Cardiac muscle cell (in vitro differentiated cells and primary cell): ENCODE measurements around the gene SERTM2. TPM values are rescaled to one million over a fixed set of nuclear protein-coding genes. Genes with fewer than 3 reads are reported as not detected.

Experiments used
- DNase-seq, 2 donors: peaks; one replicate each; pipeline versions ENCODE4 v3.0.0 to v3.0.0-alpha.2; 2010 to 2017; ENCODE audit warnings: low read depth in 1 of 2, low spot score in 1 of 2
- H3K27ac ChIP-seq: fragments of 200-600 bp; sonication (generic); 2 replicates; pipeline ENCODE4 v1.5.1; 2016
- H3K27me3 ChIP-seq: fragments of 200-600 bp; sonication (generic); 2 replicates; pipeline ENCODE4 v1.6.0; 2016; ENCODE audit warnings: control low read depth
- H3K36me3 ChIP-seq: fragments of 200-600 bp; sonication (generic); 2 replicates; pipeline ENCODE4 v1.5.1; 2016; ENCODE audit warnings: control low read depth
- H3K4me1 ChIP-seq: fragments of 200-600 bp; sonication (generic); 2 replicates; pipeline ENCODE4 v1.8.1; 2017; ENCODE audit warnings: low read depth, mild to moderate bottlenecking, mixed run types
- H3K4me3 ChIP-seq: fragments of 200-600 bp; sonication (generic); 2 replicates; pipeline ENCODE4 v1.5.1; 2016; ENCODE audit warnings: mild to moderate bottlenecking
- H3K9me3 ChIP-seq: fragments of 200-600 bp; sonication (generic); 2 replicates; pipeline ENCODE4 v1.5.1; 2017; ENCODE audit warnings: low read depth, mild to moderate bottlenecking, control low read depth
- CTCF ChIP-seq: IDR thresholded peaks from 2 replicates; pipeline ENCODE4 v1.5.1; 2012; ENCODE audit warnings: low read depth, mild to moderate bottlenecking, low read length
- polyA plus RNA-seq: library from polyadenylated mRNA; unstranded; fragments of >200 nt; fragmentation: Nextera tagmentation; extraction: Ambion mirVana; gene quantifications from 2 replicates; pipeline ENCODE4 v1.2.1, GENCODE V29; 2016
- total RNA-seq: library from RNA; depleted of rRNA; stranded (reverse); fragments of >200 nt; gene quantifications from 2 replicates; pipeline ENCODE4 v1.2.3, GENCODE V29; 2016

SERTM2 gene
- total and polyA plus RNA-seq, 2 experiments from 2014 or later: 11.0 to 12.7 TPM

- TF ChIP-seq CTCF: no peak
- H3K4me1 ChIP-seq: peaks cover 6% of the 10 kb centered on the region
- no peak overlapping the region for H3K27ac ChIP-seq
- H3K27me3 ChIP-seq: no peaks in the 10 kb centered on the region
- DNase-seq: no peak
- H3K9me3 ChIP-seq: no peaks in the 10 kb centered on the region
- no peak overlapping the region for H3K4me3 ChIP-seq
- no peaks in the 10 kb centered on the region for H3K36me3 ChIP-seq
Observed at GRCh38 chrX:111503485-111503993, 7.9 kb upstream of the SERTM2 start.

GRCh38 chrX:111504941-111505340 lies 6.5 kb upstream of the SERTM2 start:
- no peak for TF ChIP-seq CTCF
- Histone ChIP-seq H3K9me3 (no peaks in the 10 kb centered on the region), H3K36me3 (no peaks in the 10 kb centered on the region), H3K4me3 (no peak overlapping the region), H3K27ac (no peak overlapping the region), H3K4me1 (peaks cover 6% of the 10 kb centered on the region), H3K27me3 (no peaks in the 10 kb centered on the region)
- DNase-seq: no peak

GRCh38 chrX:111505783-111506182 lies 5.7 kb upstream of the SERTM2 start:
- no peak for TF ChIP-seq CTCF
- H3K4me3 ChIP-seq: no peak overlapping the region
- H3K36me3 ChIP-seq: no peaks in the 10 kb centered on the region
- H3K27me3 ChIP-seq: no peaks in the 10 kb centered on the region
- DNase-seq: no peak
- H3K27ac ChIP-seq: no peak overlapping the region
- peaks cover 11% of the 10 kb centered on the region for H3K4me1 ChIP-seq
- H3K9me3 ChIP-seq: no peaks in the 10 kb centered on the region

- Histone ChIP-seq H3K36me3 (no peaks in the 10 kb centered on the region), H3K9me3 (no peaks in the 10 kb centered on the region), H3K27me3 (no peaks in the 10 kb centered on the region), H3K4me1 (peaks cover 16% of the 10 kb centered on the region), H3K27ac (no peak overlapping the region), H3K4me3 (no peak overlapping the region)
- DNase-seq: no peak
- no peak for TF ChIP-seq CTCF
Observed at GRCh38 chrX:111506826-111507225, 4.6 kb upstream of the SERTM2 start.

GRCh38 chrX:111507933-111508332 lies 3.5 kb upstream of the SERTM2 start:
- Histone ChIP-seq H3K27me3 (no peaks in the 10 kb centered on the region), H3K4me3 (no peak overlapping the region), H3K9me3 (no peaks in the 10 kb centered on the region), H3K27ac (no peak overlapping the region), H3K36me3 (no peaks in the 10 kb centered on the region), H3K4me1 (peaks cover 22% of the 10 kb centered on the region)
- TF ChIP-seq CTCF: no peak
- DNase-seq: no peak

GRCh38 chrX:111515298-111515697 lies 3.9 kb downstream of the SERTM2 start:
- H3K9me3 ChIP-seq: no peaks in the 10 kb centered on the region
- DNase-seq: peak in 1 of 2 donors; percentile 79
- no peak for TF ChIP-seq CTCF
- peaks cover 86% of the 10 kb centered on the region for H3K4me1 ChIP-seq
- no peaks in the 10 kb centered on the region for H3K36me3 ChIP-seq
- peak overlapping the region; percentile 65 for H3K27ac ChIP-seq
- H3K4me3 ChIP-seq: no peak overlapping the region
- H3K27me3 ChIP-seq: no peaks in the 10 kb centered on the region
